PFSK-1 (cell line): ENCODE measurements around the gene LYSMD4.

Experiments used
- FOXP2 ChIP-seq: optimal IDR thresholded peaks from 2 replicates; pipeline ENCODE3; 2011; ENCODE audit warnings: borderline replicate concordance, control low read depth, inconsistent platforms; ENCODE audit not compliant: insufficient read depth; ENCODE audit errors: extremely low read length, extremely low read depth
- POLR2AphosphoS5 ChIP-seq: IDR thresholded peaks from 2 replicates; pipeline ENCODE4 v1.6.1; 2012; ENCODE audit warnings: low read depth, mild to moderate bottlenecking, control low read depth, low read length, moderate library complexity
- REST ChIP-seq, 2 experiments: IDR thresholded peaks; 2 replicates each; pipeline versions ENCODE4 v1.6.1 to v1.8.0; 2011 to 2012; ENCODE audit warnings: low read depth in 2 of 2, low read length in 2 of 2, control low read depth in 1 of 2, inconsistent platforms in 1 of 2, mild to moderate bottlenecking in 1 of 2, moderate library complexity in 1 of 2; ENCODE audit not compliant: insufficient read depth in 1 of 2
- TAF1 ChIP-seq: IDR thresholded peaks from 2 replicates; pipeline ENCODE4 v1.6.1; 2012; ENCODE audit warnings: low read length, control low read depth, borderline replicate concordance; ENCODE audit not compliant: insufficient read depth

- TF ChIP-seq REST (IDR thresholded peaks at IDR 0.05; ENCODE audit: insufficient read depth in 1 of 2, low read depth in 2 of 2, low read length in 2 of 2) (no peak), POLR2AphosphoS5 (no peak), FOXP2 (peak; percentile 84), TAF1 (no peak)
These were observed 24.7 kb downstream of the LYSMD4 start for GRCh38 chr15:99708563-99708962.
